IMR-90 (cell line): ENCODE data around the gene ZMYND10. TPM values are rescaled to one million over a fixed set of nuclear protein-coding genes. Genes with fewer than 3 reads are reported as not detected.
A peak's percentile ranks its signal among the peaks of the same experiment; 100 is the strongest.

ENCODE experiments used
- ATAC-seq: fragments of 200-7000 bp; cut with Tn5 transposase; 2 replicates; pipeline ENCODE4 v1.9.1; 2020; ENCODE audit warnings: low read depth, mild to moderate bottlenecking, moderate library complexity
- BruUV-seq: library from RNA; stranded (reverse); fragments of 400-500 nt; replicated peaks from 2 replicates; lab custom pipeline; 2021; lab: Mats Ljungman, UMichigan
- CTCF ChIA-PET: fragments of 300-600 bp; formaldehyde crosslinking; extraction: SDS; loops from one replicate; lab custom pipeline; 2021; ENCODE audit warnings: antibody characterized with exemption; lab: Yijun Ruan, JAX
- POLR2A ChIA-PET: fragments of 300-600 bp; sonication (Branson Sonifier 250); formaldehyde crosslinking; loops from one replicate; lab custom pipeline; 2022; ENCODE audit warnings: antibody characterized with exemption; ENCODE audit not compliant: unreplicated experiment; lab: Charles Lee
- DNase-seq: peaks from one replicate; pipeline ENCODE4 v3.0.0; 2013
- H2AFZ ChIP-seq: replicated peaks from 2 replicates; pipeline ENCODE3; 2013; ENCODE audit warnings: low read length, mild to moderate bottlenecking; ENCODE audit not compliant: poor library complexity
- H2AK5ac ChIP-seq: 2 replicates; pipeline ENCODE4 v1.6.1; 2013; ENCODE audit warnings: low read depth, low read length, inconsistent platforms
- H2AK9ac ChIP-seq: replicated peaks from 2 replicates; pipeline ENCODE3; 2013; ENCODE audit warnings: mild to moderate bottlenecking, low read depth, low read length, moderate library complexity; ENCODE audit not compliant: poor library complexity
- H2BK120ac ChIP-seq: 2 replicates; pipeline ENCODE4 v1.6.1; 2013; ENCODE audit warnings: low read depth, low read length, inconsistent platforms
- H2BK15ac ChIP-seq: 3 replicates; pipeline ENCODE4 v1.6.1; 2013; ENCODE audit warnings: low read depth, low read length, inconsistent platforms
- H2BK20ac ChIP-seq: 2 replicates; pipeline ENCODE4 v1.6.1; 2013; ENCODE audit warnings: low read depth, mild to moderate bottlenecking, inconsistent platforms, low read length, moderate library complexity
- H2BK5ac ChIP-seq: 2 replicates; pipeline ENCODE4 v1.6.1; 2013; ENCODE audit warnings: mild to moderate bottlenecking, low read depth, low read length, inconsistent platforms; ENCODE audit not compliant: poor library complexity, severe bottlenecking
- H3K14ac ChIP-seq: replicated peaks from 2 replicates; pipeline ENCODE4 v1.6.1; 2013; ENCODE audit warnings: low read depth, low read length, inconsistent platforms
- H3K18ac ChIP-seq: 2 replicates; pipeline ENCODE4 v1.6.1; 2013; ENCODE audit warnings: low read depth, low read length, control low read depth
- H3K23ac ChIP-seq: 2 replicates; pipeline ENCODE4 v1.6.1; 2013; ENCODE audit warnings: low read depth, low read length, inconsistent platforms
- H3K27ac ChIP-seq: 2 replicates; pipeline ENCODE4 v1.5.1; 2013; ENCODE audit warnings: mild to moderate bottlenecking, control low read depth, low read length; ENCODE audit not compliant: insufficient read depth
- H3K27me3 ChIP-seq: 2 replicates; pipeline ENCODE4 v1.6.1; 2013; ENCODE audit warnings: low read length; ENCODE audit not compliant: control insufficient read depth, insufficient read depth
- H3K36me3 ChIP-seq: 2 replicates; pipeline ENCODE4 v1.6.1; 2013; ENCODE audit warnings: low read length, mixed read lengths; ENCODE audit not compliant: control insufficient read depth, insufficient read depth
- H3K4ac ChIP-seq: 2 replicates; pipeline ENCODE4 v1.6.1; 2013; ENCODE audit warnings: low read depth, low read length, inconsistent platforms
- H3K4me1 ChIP-seq: 2 replicates; pipeline ENCODE4 v1.6.1; 2013; ENCODE audit warnings: low read length, mixed read lengths; ENCODE audit not compliant: control insufficient read depth, insufficient read depth
- H3K4me2 ChIP-seq: 2 replicates; pipeline ENCODE4 v1.6.1; 2013; ENCODE audit warnings: low read depth, mild to moderate bottlenecking, control low read depth, low read length, moderate library complexity
- H3K4me3 ChIP-seq: 2 replicates; pipeline ENCODE4 v1.5.1; 2013; ENCODE audit warnings: low read depth, mild to moderate bottlenecking, control low read depth, low read length, moderate library complexity; ENCODE audit not compliant: insufficient read depth
- H3K56ac ChIP-seq: 2 replicates; pipeline ENCODE4 v1.6.1; 2013; ENCODE audit warnings: low read length, inconsistent platforms; ENCODE audit not compliant: insufficient read depth; ENCODE audit errors: extremely low read depth
- H3K79me1 ChIP-seq, 2 experiments: 2 replicates each; pipeline ENCODE4 v1.6.1; 2013; ENCODE audit warnings: low read length in 2 of 2, inconsistent platforms in 1 of 2, low read depth in 1 of 2
- H3K9ac ChIP-seq: 2 replicates; pipeline ENCODE4 v1.6.1; 2013; ENCODE audit warnings: low read depth, low read length, control low read depth
- H3K9me1 ChIP-seq: 2 replicates; pipeline ENCODE4 v1.6.1; 2013; ENCODE audit warnings: low read length, inconsistent platforms; ENCODE audit not compliant: insufficient read depth
- H3K9me3 ChIP-seq: 2 replicates; pipeline ENCODE4 v1.6.1; 2013; ENCODE audit warnings: low read length; ENCODE audit not compliant: control insufficient read depth, insufficient read depth
- H4K20me1 ChIP-seq: 2 replicates; pipeline ENCODE4 v1.6.1; 2013; ENCODE audit warnings: low read length, inconsistent platforms; ENCODE audit not compliant: insufficient read depth
- H4K5ac ChIP-seq: 2 replicates; pipeline ENCODE4 v1.6.1; 2013; ENCODE audit warnings: mild to moderate bottlenecking, low read depth, low read length, control low read depth
- H4K8ac ChIP-seq, 2 experiments: 2 replicates each; pipeline ENCODE4 v1.6.1; 2013; ENCODE audit warnings: low read depth in 2 of 2, low read length in 2 of 2, control low read depth in 1 of 2, inconsistent platforms in 1 of 2
- H4K91ac ChIP-seq: 2 replicates; pipeline ENCODE4 v1.6.1; 2013; ENCODE audit warnings: low read depth, low read length, inconsistent platforms; ENCODE audit not compliant: insufficient read depth
- CEBPB ChIP-seq: IDR thresholded peaks from 2 replicates; pipeline ENCODE4 v1.6.1; 2012; ENCODE audit warnings: low read depth, low read length, improper control_type of control experiment
- MAFK ChIP-seq: IDR thresholded peaks from 2 replicates; pipeline ENCODE4 v1.6.1; 2012; ENCODE audit warnings: low read depth, low read length, improper control_type of control experiment
- MAZ ChIP-seq: IDR thresholded peaks from 2 replicates; pipeline ENCODE4 v1.6.1; 2012; ENCODE audit warnings: low read depth, mild to moderate bottlenecking, low read length, improper control_type of control experiment, moderate library complexity, borderline replicate concordance
- NFE2L2 ChIP-seq: fragments of 150-350 bp; IDR thresholded peaks from 2 replicates; pipeline ENCODE4 v1.6.1; 2016; ENCODE audit warnings: low read depth, mild to moderate bottlenecking, low read length
- RAD21 ChIP-seq: IDR thresholded peaks from 2 replicates; pipeline ENCODE4 v1.6.1; 2012; ENCODE audit warnings: low read length, improper control_type of control experiment
- RCOR1 ChIP-seq: IDR thresholded peaks from 2 replicates; pipeline ENCODE4 v1.6.1; 2012; ENCODE audit warnings: mild to moderate bottlenecking, low read length, improper control_type of control experiment; ENCODE audit not compliant: insufficient replicate concordance
- RFX5 ChIP-seq: IDR thresholded peaks from 2 replicates; pipeline ENCODE4 v1.8.0; 2012; ENCODE audit warnings: low read depth, mild to moderate bottlenecking, low read length, moderate library complexity
- USF2 ChIP-seq: fragments of 150-350 bp; IDR thresholded peaks from 2 replicates; pipeline ENCODE4 v1.6.1; 2017; ENCODE audit warnings: mild to moderate bottlenecking, antibody characterized with exemption, low read length, low read depth
- WGBS, 2 experiments: methylation state at CpG; one replicate each; pipeline versions ENCODE4 v1.1.5 to v1.1.7; 2013; ENCODE audit warnings: missing lambda C conversion rate in 2 of 2; ENCODE audit not compliant: insufficient read length in 1 of 2; ENCODE audit errors: extremely low coverage in 2 of 2; 5-methylcytosine and 5-hydroxymethylcytosine counted together
- dilution Hi-C: fragments of 300-500 bp; cut with HindIII; formaldehyde crosslinking; loops from one replicate; pipeline ENCODE4 v1.14.3; 2018; ENCODE audit warnings: low sequenced_read_pairs; ENCODE audit not compliant: unreplicated experiment
- in situ Hi-C: fragments of 300-500 bp; cut with MboI; formaldehyde crosslinking; loops from 3 replicates; pipeline ENCODE4 v1.14.3; 2019; ENCODE audit warnings: low sequenced_read_pairs, inconsistent platforms, mixed read lengths
- intact Hi-C: fragments of 100-400 bp; cut with micrococcal nuclease; formaldehyde crosslinking; loops from 2 replicates; pipeline ENCODE4 v1.10.0; 2022
- polyA plus RNA-seq, 3 experiments: library from polyadenylated mRNA; depleted of rRNA; stranded (reverse); fragments of >200 nt; gene quantifications; 2 replicates each; pipeline ENCODE4 v1.2.3, GENCODE V29; 2012; ENCODE audit warnings: low replicate concordance in 1 of 3
- total RNA-seq: library from RNA; depleted of rRNA; stranded (reverse); fragments of >200 nt; gene quantifications from 2 replicates; pipeline ENCODE4 v1.2.3, GENCODE V29; 2012

Gene ZMYND10
- total and polyA plus RNA-seq, 2 of the 4 experiments (the other 2 are of a cell fraction), result 1.1 to 1.4 TPM

GRCh38 chr3:50341996-50342650 lies 3.4 kb downstream of the ZMYND10 start:
- Histone ChIP-seq H4K20me1 (peaks cover 2% of the 10 kb centered on the region; the same call in 1 of the 2 replicates), H2BK15ac (no peak overlapping the region), H3K4ac (no peak overlapping the region), H3K56ac (no peak overlapping the region), H4K8ac (no peak overlapping the region), H2BK5ac (no peak overlapping the region), H2BK120ac (no peak overlapping the region), H3K4me3 (no peak overlapping the region), H3K79me1 (peaks cover 6 to 31% of the 10 kb centered on the region in 2 experiments; a peak in 3 of 4 replicates), H3K27ac (no peak overlapping the region), H3K36me3 (no peaks in the 10 kb centered on the region), H3K4me2 (no peak overlapping the region), H3K23ac (no peak overlapping the region), H3K4me1 (peaks cover 18% of the 10 kb centered on the region), H2AK9ac (peak overlapping the region; percentile 23), H3K9me1 (peaks cover 11% of the 10 kb centered on the region), H3K27me3 (no peaks in the 10 kb centered on the region), H2AFZ (peak overlapping the region; percentile 39), H4K91ac (no peak overlapping the region), H3K9ac (no peak overlapping the region), H3K18ac (no peak overlapping the region), H3K9me3 (no peaks in the 10 kb centered on the region), H4K5ac (no peak overlapping the region), H3K14ac (no peak overlapping the region), H2BK20ac (no peak overlapping the region), H2AK5ac (no peak overlapping the region)
- BruUV-seq, result no TSS peak
- intact Hi-C loops (no loop called here), in situ Hi-C loops (loop anchor here (25.0 kb wide), 3 partner anchors 1045 to 1820 kb away; partner anchors contain the start of genes ABHD14B, GPR62, MANF and PCBP4), dilution Hi-C loops (no loop called here)
- DNase-seq (no peak), ATAC-seq (no peak)
- WGBS, 2 experiments, result 83% methylated on average over 6 of the region's 13 CpGs; no CpG with 5 or more reads in 1 of the 2 experiments
- TF ChIP-seq CEBPB, result no peak
- no peak for TF ChIP-seq RAD21
- no peak for TF ChIP-seq RFX5
- TF ChIP-seq USF2, result no peak
- no peak for TF ChIP-seq RCOR1
- TF ChIP-seq NFE2L2, result no peak
- TF ChIP-seq MAZ, result no peak
- TF ChIP-seq MAFK, result no peak
- CTCF ChIA-PET, result no interaction called here
- POLR2A ChIA-PET, result no interaction called here
